IMR-90 (cell line): Measurements from ENCODE around the gene PLCG2. TPM values are rescaled to one million over a fixed set of nuclear protein-coding genes. Genes with fewer than 3 reads are reported as not detected.

Experiments
- ATAC-seq: fragments of 200-7000 bp; cut with Tn5 transposase; 2 replicates; pipeline ENCODE4 v1.9.1; 2020; ENCODE audit warnings: low read depth, mild to moderate bottlenecking, moderate library complexity
- BruUV-seq: library from RNA; stranded (reverse); fragments of 400-500 nt; replicated peaks from 2 replicates; lab custom pipeline; 2021; lab: Mats Ljungman, UMichigan
- CTCF ChIA-PET: fragments of 300-600 bp; formaldehyde crosslinking; extraction: SDS; loops from one replicate; lab custom pipeline; 2021; ENCODE audit warnings: antibody characterized with exemption; lab: Yijun Ruan, JAX
- POLR2A ChIA-PET: fragments of 300-600 bp; sonication (Branson Sonifier 250); formaldehyde crosslinking; loops from one replicate; lab custom pipeline; 2022; ENCODE audit warnings: antibody characterized with exemption; ENCODE audit not compliant: unreplicated experiment; lab: Charles Lee
- DNase-seq: peaks from one replicate; pipeline ENCODE4 v3.0.0; 2013
- H2AFZ ChIP-seq: replicated peaks from 2 replicates; pipeline ENCODE3; 2013; ENCODE audit warnings: low read length, mild to moderate bottlenecking; ENCODE audit not compliant: poor library complexity
- H2AK5ac ChIP-seq: 2 replicates; pipeline ENCODE4 v1.6.1; 2013; ENCODE audit warnings: low read depth, low read length, inconsistent platforms
- H2AK9ac ChIP-seq: replicated peaks from 2 replicates; pipeline ENCODE3; 2013; ENCODE audit warnings: mild to moderate bottlenecking, low read depth, low read length, moderate library complexity; ENCODE audit not compliant: poor library complexity
- H2BK120ac ChIP-seq: 2 replicates; pipeline ENCODE4 v1.6.1; 2013; ENCODE audit warnings: low read depth, low read length, inconsistent platforms
- H2BK15ac ChIP-seq: 3 replicates; pipeline ENCODE4 v1.6.1; 2013; ENCODE audit warnings: low read depth, low read length, inconsistent platforms
- H2BK20ac ChIP-seq: 2 replicates; pipeline ENCODE4 v1.6.1; 2013; ENCODE audit warnings: low read depth, mild to moderate bottlenecking, inconsistent platforms, low read length, moderate library complexity
- H2BK5ac ChIP-seq: 2 replicates; pipeline ENCODE4 v1.6.1; 2013; ENCODE audit warnings: mild to moderate bottlenecking, low read depth, low read length, inconsistent platforms; ENCODE audit not compliant: poor library complexity, severe bottlenecking
- H3K14ac ChIP-seq: replicated peaks from 2 replicates; pipeline ENCODE4 v1.6.1; 2013; ENCODE audit warnings: low read depth, low read length, inconsistent platforms
- H3K18ac ChIP-seq: 2 replicates; pipeline ENCODE4 v1.6.1; 2013; ENCODE audit warnings: low read depth, low read length, control low read depth
- H3K23ac ChIP-seq: 2 replicates; pipeline ENCODE4 v1.6.1; 2013; ENCODE audit warnings: low read depth, low read length, inconsistent platforms
- H3K27ac ChIP-seq: 2 replicates; pipeline ENCODE4 v1.5.1; 2013; ENCODE audit warnings: mild to moderate bottlenecking, control low read depth, low read length; ENCODE audit not compliant: insufficient read depth
- H3K27me3 ChIP-seq: 2 replicates; pipeline ENCODE4 v1.6.1; 2013; ENCODE audit warnings: low read length; ENCODE audit not compliant: control insufficient read depth, insufficient read depth
- H3K36me3 ChIP-seq: 2 replicates; pipeline ENCODE4 v1.6.1; 2013; ENCODE audit warnings: low read length, mixed read lengths; ENCODE audit not compliant: control insufficient read depth, insufficient read depth
- H3K4ac ChIP-seq: 2 replicates; pipeline ENCODE4 v1.6.1; 2013; ENCODE audit warnings: low read depth, low read length, inconsistent platforms
- H3K4me1 ChIP-seq: 2 replicates; pipeline ENCODE4 v1.6.1; 2013; ENCODE audit warnings: low read length, mixed read lengths; ENCODE audit not compliant: control insufficient read depth, insufficient read depth
- H3K4me2 ChIP-seq: 2 replicates; pipeline ENCODE4 v1.6.1; 2013; ENCODE audit warnings: low read depth, mild to moderate bottlenecking, control low read depth, low read length, moderate library complexity
- H3K4me3 ChIP-seq: 2 replicates; pipeline ENCODE4 v1.5.1; 2013; ENCODE audit warnings: low read depth, mild to moderate bottlenecking, control low read depth, low read length, moderate library complexity; ENCODE audit not compliant: insufficient read depth
- H3K56ac ChIP-seq: 2 replicates; pipeline ENCODE4 v1.6.1; 2013; ENCODE audit warnings: low read length, inconsistent platforms; ENCODE audit not compliant: insufficient read depth; ENCODE audit errors: extremely low read depth
- H3K79me1 ChIP-seq, 2 experiments: 2 replicates each; pipeline ENCODE4 v1.6.1; 2013; ENCODE audit warnings: low read length in 2 of 2, inconsistent platforms in 1 of 2, low read depth in 1 of 2
- H3K9ac ChIP-seq: 2 replicates; pipeline ENCODE4 v1.6.1; 2013; ENCODE audit warnings: low read depth, low read length, control low read depth
- H3K9me1 ChIP-seq: 2 replicates; pipeline ENCODE4 v1.6.1; 2013; ENCODE audit warnings: low read length, inconsistent platforms; ENCODE audit not compliant: insufficient read depth
- H3K9me3 ChIP-seq: 2 replicates; pipeline ENCODE4 v1.6.1; 2013; ENCODE audit warnings: low read length; ENCODE audit not compliant: control insufficient read depth, insufficient read depth
- H4K20me1 ChIP-seq: 2 replicates; pipeline ENCODE4 v1.6.1; 2013; ENCODE audit warnings: low read length, inconsistent platforms; ENCODE audit not compliant: insufficient read depth
- H4K5ac ChIP-seq: 2 replicates; pipeline ENCODE4 v1.6.1; 2013; ENCODE audit warnings: mild to moderate bottlenecking, low read depth, low read length, control low read depth
- H4K8ac ChIP-seq, 2 experiments: 2 replicates each; pipeline ENCODE4 v1.6.1; 2013; ENCODE audit warnings: low read depth in 2 of 2, low read length in 2 of 2, control low read depth in 1 of 2, inconsistent platforms in 1 of 2
- H4K91ac ChIP-seq: 2 replicates; pipeline ENCODE4 v1.6.1; 2013; ENCODE audit warnings: low read depth, low read length, inconsistent platforms; ENCODE audit not compliant: insufficient read depth
- CEBPB ChIP-seq: IDR thresholded peaks from 2 replicates; pipeline ENCODE4 v1.6.1; 2012; ENCODE audit warnings: low read depth, low read length, improper control_type of control experiment
- CHD1 ChIP-seq: IDR thresholded peaks from 2 replicates; pipeline ENCODE4 v1.6.1; 2012; ENCODE audit warnings: low read depth, low read length, improper control_type of control experiment
- ELK1 ChIP-seq: fragments of 150-350 bp; IDR thresholded peaks from 2 replicates; pipeline ENCODE4 v1.6.1; 2016; ENCODE audit warnings: low read depth, mild to moderate bottlenecking, low read length, moderate library complexity, borderline replicate concordance
- MAZ ChIP-seq: IDR thresholded peaks from 2 replicates; pipeline ENCODE4 v1.6.1; 2012; ENCODE audit warnings: low read depth, mild to moderate bottlenecking, low read length, improper control_type of control experiment, moderate library complexity, borderline replicate concordance
- RFX5 ChIP-seq: IDR thresholded peaks from 2 replicates; pipeline ENCODE4 v1.8.0; 2012; ENCODE audit warnings: low read depth, mild to moderate bottlenecking, low read length, moderate library complexity
- SMC3 ChIP-seq: fragments of 150-350 bp; IDR thresholded peaks from 2 replicates; pipeline ENCODE4 v1.6.1; 2016; ENCODE audit warnings: low read depth, mild to moderate bottlenecking, antibody characterized with exemption, low read length, moderate library complexity
- WGBS, 2 experiments: methylation state at CpG; one replicate each; pipeline versions ENCODE4 v1.1.5 to v1.1.7; 2013; ENCODE audit warnings: missing lambda C conversion rate in 2 of 2; ENCODE audit not compliant: insufficient read length in 1 of 2; ENCODE audit errors: extremely low coverage in 2 of 2; 5-methylcytosine and 5-hydroxymethylcytosine counted together
- dilution Hi-C: fragments of 300-500 bp; cut with HindIII; formaldehyde crosslinking; loops from one replicate; pipeline ENCODE4 v1.14.3; 2018; ENCODE audit warnings: low sequenced_read_pairs; ENCODE audit not compliant: unreplicated experiment
- in situ Hi-C: fragments of 300-500 bp; cut with MboI; formaldehyde crosslinking; loops from 3 replicates; pipeline ENCODE4 v1.14.3; 2019; ENCODE audit warnings: low sequenced_read_pairs, inconsistent platforms, mixed read lengths
- intact Hi-C: fragments of 100-400 bp; cut with micrococcal nuclease; formaldehyde crosslinking; loops from 2 replicates; pipeline ENCODE4 v1.10.0; 2022
- polyA plus RNA-seq, 3 experiments: library from polyadenylated mRNA; depleted of rRNA; stranded (reverse); fragments of >200 nt; gene quantifications; 2 replicates each; pipeline ENCODE4 v1.2.3, GENCODE V29; 2012; ENCODE audit warnings: low replicate concordance in 1 of 3
- total RNA-seq: library from RNA; depleted of rRNA; stranded (reverse); fragments of >200 nt; gene quantifications from 2 replicates; pipeline ENCODE4 v1.2.3, GENCODE V29; 2012

PLCG2 gene
- total and polyA plus RNA-seq, 2 of the 4 experiments (the other 2 are of a cell fraction) = 0.14 to 0.18 TPM

- H3K23ac ChIP-seq = no peak overlapping the region
- peaks cover 5% of the 10 kb centered on the region; the same call in 1 of the 2 replicates for H3K27me3 ChIP-seq
- H2AFZ ChIP-seq = no peak overlapping the region
- no peak overlapping the region for H2BK120ac ChIP-seq
- no peak overlapping the region for H3K4ac ChIP-seq
- H3K4me3 ChIP-seq = no peak overlapping the region
- TF ChIP-seq MAZ (no peak), SMC3 (no peak), CHD1 (no peak), RFX5 (no peak), CEBPB (no peak), ELK1 (no peak)
- H3K14ac ChIP-seq = no peak overlapping the region
- H4K20me1 ChIP-seq = no peaks in the 10 kb centered on the region
- no CpG with 5 or more reads among the region's 2 CpGs for WGBS, 2 experiments
- BruUV-seq = no TSS peak
- no peak overlapping the region for H4K5ac ChIP-seq
- POLR2A ChIA-PET = no interaction called here
- no peaks in the 10 kb centered on the region for H3K4me1 ChIP-seq
- no peaks in the 10 kb centered on the region for H3K36me3 ChIP-seq
- in situ Hi-C loops = no loop called here
- H3K79me1 ChIP-seq = no peaks in the 10 kb centered on the region
- H4K91ac ChIP-seq = no peak overlapping the region
- no peak overlapping the region for H2BK20ac ChIP-seq
- CTCF ChIA-PET = interaction anchor here (0.6 kb wide), 1 partner anchor 318 kb away, joined by 5 read pairs; no protein-coding TSS in a partner anchor
- H3K9ac ChIP-seq = no peak overlapping the region
- no peaks in the 10 kb centered on the region for H3K9me1 ChIP-seq
- no peak overlapping the region for H3K4me2 ChIP-seq
- no peak overlapping the region for H3K27ac ChIP-seq
- DNase-seq (no peak), ATAC-seq (no peak)
- H2AK9ac ChIP-seq = no peak overlapping the region
- no peak overlapping the region for H4K8ac ChIP-seq
- intact Hi-C loops = no loop called here
- H2BK5ac ChIP-seq = no peak overlapping the region
- dilution Hi-C loops = no loop called here
- no peak overlapping the region for H3K56ac ChIP-seq
- H2BK15ac ChIP-seq = no peak overlapping the region
- no peaks in the 10 kb centered on the region for H3K9me3 ChIP-seq
- no peak overlapping the region for H3K18ac ChIP-seq
- no peak overlapping the region for H2AK5ac ChIP-seq
Observed at GRCh38 chr16:81881228-81881627, 102.1 kb downstream of the PLCG2 start.
